Cardiac muscle cell (in vitro differentiated cells and primary cell): Measurements from ENCODE around the gene NFKBIA. TPM values are rescaled to one million over a fixed set of nuclear protein-coding genes. Genes with fewer than 3 reads are reported as not detected.
"Not testable (repeated sequence)": the region's sequence is repeated elsewhere in the genome, so short reads cannot be mapped to it uniquely, and the experiment has no call there.

Experiments
- DNase-seq, 2 donors: peaks; one replicate each; pipeline versions ENCODE4 v3.0.0 to v3.0.0-alpha.2; 2010 to 2017; ENCODE audit warnings: low read depth in 1 of 2, low spot score in 1 of 2
- H3K27ac ChIP-seq: fragments of 200-600 bp; sonication (generic); 2 replicates; pipeline ENCODE4 v1.5.1; 2016
- H3K27me3 ChIP-seq: fragments of 200-600 bp; sonication (generic); 2 replicates; pipeline ENCODE4 v1.6.0; 2016; ENCODE audit warnings: control low read depth
- H3K36me3 ChIP-seq: fragments of 200-600 bp; sonication (generic); 2 replicates; pipeline ENCODE4 v1.5.1; 2016; ENCODE audit warnings: control low read depth
- H3K4me1 ChIP-seq: fragments of 200-600 bp; sonication (generic); 2 replicates; pipeline ENCODE4 v1.8.1; 2017; ENCODE audit warnings: low read depth, mild to moderate bottlenecking, mixed run types
- H3K4me3 ChIP-seq: fragments of 200-600 bp; sonication (generic); 2 replicates; pipeline ENCODE4 v1.5.1; 2016; ENCODE audit warnings: mild to moderate bottlenecking
- H3K9me3 ChIP-seq: fragments of 200-600 bp; sonication (generic); 2 replicates; pipeline ENCODE4 v1.5.1; 2017; ENCODE audit warnings: low read depth, mild to moderate bottlenecking, control low read depth
- CTCF ChIP-seq: IDR thresholded peaks from 2 replicates; pipeline ENCODE4 v1.5.1; 2012; ENCODE audit warnings: low read depth, mild to moderate bottlenecking, low read length
- polyA plus RNA-seq: library from polyadenylated mRNA; unstranded; fragments of >200 nt; fragmentation: Nextera tagmentation; extraction: Ambion mirVana; gene quantifications from 2 replicates; pipeline ENCODE4 v1.2.1, GENCODE V29; 2016
- total RNA-seq: library from RNA; depleted of rRNA; stranded (reverse); fragments of >200 nt; gene quantifications from 2 replicates; pipeline ENCODE4 v1.2.3, GENCODE V29; 2016

Gene NFKBIA
- total and polyA plus RNA-seq, 2 experiments from 2014 or later, result 64.1 to 148 TPM

- peaks cover 26% of the 10 kb centered on the region for H3K4me1 ChIP-seq
- no peaks in the 10 kb centered on the region for H3K27me3 ChIP-seq
- H3K9me3 ChIP-seq, result no peaks in the 10 kb centered on the region
- H3K4me3 ChIP-seq, result no peak overlapping the region
- H3K36me3 ChIP-seq, result no peaks in the 10 kb centered on the region
- TF ChIP-seq CTCF, result no peak
- no peak for DNase-seq
- peak overlapping the region; percentile 83 for H3K27ac ChIP-seq
Observed at GRCh38 chr14:35383569-35384454, 20.7 kb downstream of the NFKBIA start.

- Histone ChIP-seq H3K27me3 (no peaks in the 10 kb centered on the region), H3K4me1 (peaks cover 16% of the 10 kb centered on the region), H3K27ac (no peak overlapping the region), H3K9me3 (no peaks in the 10 kb centered on the region), H3K4me3 (no peak overlapping the region), H3K36me3 (no peaks in the 10 kb centered on the region)
- no peak for DNase-seq
- TF ChIP-seq CTCF, result no peak
Observed at GRCh38 chr14:35380794-35381193, 23.8 kb downstream of the NFKBIA start.

- not testable (repeated sequence) for H3K4me1 ChIP-seq, H3K36me3 ChIP-seq, H3K4me3 ChIP-seq, H3K9me3 ChIP-seq, DNase-seq, H3K27ac ChIP-seq, H3K27me3 ChIP-seq
Observed at GRCh38 chr14:35379234-35379933, 25.2 kb downstream of the NFKBIA start.

- no peaks in the 10 kb centered on the region for H3K36me3 ChIP-seq
- H3K27me3 ChIP-seq, result no peaks in the 10 kb centered on the region
- H3K27ac ChIP-seq, result no peak overlapping the region
- H3K4me1 ChIP-seq, result no peaks in the 10 kb centered on the region
- H3K9me3 ChIP-seq, result no peaks in the 10 kb centered on the region
- no peak for TF ChIP-seq CTCF
- no peak overlapping the region for H3K4me3 ChIP-seq
- no peak for DNase-seq
Observed at GRCh38 chr14:35378425-35379233, 25.9 kb downstream of the NFKBIA start.

- H3K9me3 ChIP-seq, result no peaks in the 10 kb centered on the region
- H3K36me3 ChIP-seq, result no peaks in the 10 kb centered on the region
- no peaks in the 10 kb centered on the region for H3K27me3 ChIP-seq
- no peaks in the 10 kb centered on the region for H3K4me1 ChIP-seq
- no peak for DNase-seq
- H3K4me3 ChIP-seq, result no peak overlapping the region
- no peak for TF ChIP-seq CTCF
- no peak overlapping the region for H3K27ac ChIP-seq
Observed at GRCh38 chr14:35375558-35376025, 29.0 kb downstream of the NFKBIA start.
